Thoracic aorta (tissue), 2 donors: Measurements from ENCODE around the gene LRRC32. TPM values are rescaled to one million over a fixed set of nuclear protein-coding genes. Genes with fewer than 3 reads are reported as not detected.
A peak's percentile ranks its signal among the peaks of the same experiment; 100 is the strongest.
"Not testable (repeated sequence)": the region's sequence is repeated elsewhere in the genome, so short reads cannot be mapped to it uniquely, and the experiment has no call there.

Experiments
- ATAC-seq: fragments of 150-250 bp; one replicate; pipeline ENCODE4 v1.8.0; 2017; ENCODE audit warnings: low read depth; ENCODE audit not compliant: insufficient number of reproducible peaks, low FRiP score
- DNase-seq: peaks from one replicate; pipeline ENCODE4 v3.0.0-alpha.2; 2020; ENCODE audit warnings: low spot score
- H3K27ac ChIP-seq, 2 donors: fragments of 200-600 bp; sonication (generic); 1 replicate in 1 of 2; 2 replicates in 1 of 2; pipeline ENCODE4 v1.5.1; 2016; ENCODE audit warnings: mild to moderate bottlenecking in 2 of 2, moderate library complexity in 2 of 2
- H3K27me3 ChIP-seq: fragments of 200-600 bp; sonication (generic); replicated peaks from 2 replicates; pipeline ENCODE4 v1.6.0; 2016; ENCODE audit warnings: mild to moderate bottlenecking; ENCODE audit not compliant: insufficient read depth
- H3K36me3 ChIP-seq: fragments of 200-600 bp; sonication (generic); one replicate; pipeline ENCODE4 v1.5.1; 2016
- H3K4me1 ChIP-seq, 2 donors: fragments of 200-600 bp; sonication (generic); 1 replicate in 1 of 2; 2 replicates in 1 of 2; pipeline versions ENCODE4 v1.5.1 to v1.6.0; 2016; ENCODE audit warnings: low read depth in 2 of 2, mild to moderate bottlenecking in 1 of 2; ENCODE audit not compliant: control insufficient read depth in 1 of 2
- H3K4me3 ChIP-seq: fragments of 200-600 bp; sonication (generic); 2 replicates; pipeline ENCODE4 v1.5.1; 2016; ENCODE audit warnings: mild to moderate bottlenecking
- H3K9me3 ChIP-seq: fragments of 200-600 bp; sonication (generic); 2 replicates; pipeline ENCODE4 v1.5.1; 2016
- CTCF ChIP-seq: fragments of 200-600 bp; sonication (generic); IDR thresholded peaks from one replicate; pipeline ENCODE4 v1.5.1; 2019; ENCODE audit warnings: antibody characterized with exemption
- total RNA-seq, 2 donors: library from RNA; depleted of rRNA; stranded (reverse); fragments of >200 nt; gene quantifications; one replicate each; pipeline versions ENCODE4 v1.1.0 to v1.2.3, GENCODE V29; 2016

LRRC32 gene
- total RNA-seq, 2 donors from 2014 or later, result 133 to 214 TPM

- TF ChIP-seq CTCF, result no peak
- ATAC-seq (no peak), DNase-seq (no peak)
- H3K4me1 ChIP-seq, result peaks cover 36 to 73% of the 10 kb centered on the region in 2 donors
- peaks cover 4% of the 10 kb centered on the region for H3K9me3 ChIP-seq
- peak overlapping the region; percentile 90 to 97 for H3K27ac ChIP-seq
- no peaks in the 10 kb centered on the region for H3K27me3 ChIP-seq
- H3K36me3 ChIP-seq, result no peaks in the 10 kb centered on the region
- H3K4me3 ChIP-seq, result no peak overlapping the region
Measured at GRCh38 chr11:76613901-76614300, 56.6 kb downstream of the LRRC32 start.

- Histone ChIP-seq H3K4me3 (no peak overlapping the region), H3K27ac (peak overlapping the region in 1 of 2 donors; percentile 32), H3K4me1 (peaks cover 36 to 67% of the 10 kb centered on the region in 2 donors), H3K36me3 (no peaks in the 10 kb centered on the region), H3K9me3 (no peaks in the 10 kb centered on the region), H3K27me3 (no peaks in the 10 kb centered on the region)
- no peak for DNase-seq
- no peak for ATAC-seq
- TF ChIP-seq CTCF, result no peak
Measured at GRCh38 chr11:76612226-76612625, 58.3 kb downstream of the LRRC32 start.

GRCh38 chr11:76610871-76611475, 59.6 kb downstream of the LRRC32 start:
- no peaks in the 10 kb centered on the region for H3K9me3 ChIP-seq
- H3K27ac ChIP-seq, result peak overlapping the region; percentile 38 to 54
- ATAC-seq (no peak), DNase-seq (no peak)
- no peak overlapping the region for H3K4me3 ChIP-seq
- peak; percentile 14 for TF ChIP-seq CTCF
- no peaks in the 10 kb centered on the region for H3K27me3 ChIP-seq
- H3K36me3 ChIP-seq, result no peaks in the 10 kb centered on the region
- H3K4me1 ChIP-seq, result peaks cover 34 to 64% of the 10 kb centered on the region in 2 donors

- Histone ChIP-seq H3K27ac (peak overlapping the region in 1 of 2 donors; percentile 54), H3K27me3 (no peaks in the 10 kb centered on the region), H3K36me3 (no peaks in the 10 kb centered on the region), H3K4me1 (peaks cover 34 to 64% of the 10 kb centered on the region in 2 donors), H3K4me3 (no peak overlapping the region), H3K9me3 (no peaks in the 10 kb centered on the region)
- DNase-seq (no peak), ATAC-seq (no peak)
- no peak for TF ChIP-seq CTCF
Measured at GRCh38 chr11:76610371-76610770, 60.2 kb downstream of the LRRC32 start.

GRCh38 chr11:76609736-76610370, 60.7 kb downstream of the LRRC32 start:
- DNase-seq (no peak), ATAC-seq (no peak)
- Histone ChIP-seq H3K36me3 (no peaks in the 10 kb centered on the region), H3K27ac (no peak overlapping the region), H3K9me3 (no peaks in the 10 kb centered on the region), H3K4me3 (no peak overlapping the region), H3K27me3 (no peaks in the 10 kb centered on the region), H3K4me1 (peaks cover 39 to 64% of the 10 kb centered on the region in 2 donors)
- TF ChIP-seq CTCF, result no peak

- H3K27ac ChIP-seq, H3K9me3 ChIP-seq, H3K4me3 ChIP-seq, H3K27me3 ChIP-seq, DNase-seq, ATAC-seq, H3K36me3 ChIP-seq: not testable (repeated sequence)
- H3K4me1 ChIP-seq, result peaks cover 40 to 64% of the 10 kb centered on the region in 2 donors
Measured at GRCh38 chr11:76608879-76609460, 61.6 kb downstream of the LRRC32 start.

GRCh38 chr11:76608228-76608627, 62.3 kb downstream of the LRRC32 start:
- H3K27me3 ChIP-seq, H3K36me3 ChIP-seq, ATAC-seq, H3K4me3 ChIP-seq, DNase-seq, H3K27ac ChIP-seq, H3K9me3 ChIP-seq: not testable (repeated sequence)
- H3K4me1 ChIP-seq, result peaks cover 35 to 62% of the 10 kb centered on the region in 2 donors
